ENCODE measurements around the gene ABHD2. TPM values are rescaled to one million over a fixed set of nuclear protein-coding genes. Genes with fewer than 3 reads are reported as not detected.

Gene ABHD2
- total and polyA plus RNA-seq, 2 donors (not counting 1 experiment from before 2014, with no cell fraction given) = 39.5 to 84.9 TPM

DNA sequence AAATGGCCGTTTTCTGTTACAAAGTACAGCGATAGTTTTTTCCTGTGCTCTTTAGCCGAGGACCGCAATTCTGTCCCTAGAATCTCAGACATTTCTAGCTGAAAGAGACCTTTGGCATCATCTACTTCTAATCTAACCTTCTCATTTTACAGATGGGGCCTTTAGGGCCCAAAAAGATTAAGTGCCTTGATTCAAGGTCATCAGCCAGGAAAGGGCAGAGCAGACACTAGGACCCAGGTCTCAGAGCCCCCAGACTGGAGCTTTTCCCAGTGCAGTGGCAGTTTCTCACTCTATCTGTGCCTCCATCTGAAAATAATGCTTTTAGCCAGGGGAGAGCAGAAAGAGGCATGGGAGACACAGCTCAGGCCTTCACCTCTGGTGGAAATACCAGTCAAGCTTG, 20.6 kb downstream of the ABHD2 start:
- peaks cover 21% of the 10 kb centered on the region for H3K4me1 ChIP-seq (ENCODE audit: control insufficient read depth, extremely low read depth, insufficient read depth, low read length)
- TF ChIP-seq, protein P1, sequence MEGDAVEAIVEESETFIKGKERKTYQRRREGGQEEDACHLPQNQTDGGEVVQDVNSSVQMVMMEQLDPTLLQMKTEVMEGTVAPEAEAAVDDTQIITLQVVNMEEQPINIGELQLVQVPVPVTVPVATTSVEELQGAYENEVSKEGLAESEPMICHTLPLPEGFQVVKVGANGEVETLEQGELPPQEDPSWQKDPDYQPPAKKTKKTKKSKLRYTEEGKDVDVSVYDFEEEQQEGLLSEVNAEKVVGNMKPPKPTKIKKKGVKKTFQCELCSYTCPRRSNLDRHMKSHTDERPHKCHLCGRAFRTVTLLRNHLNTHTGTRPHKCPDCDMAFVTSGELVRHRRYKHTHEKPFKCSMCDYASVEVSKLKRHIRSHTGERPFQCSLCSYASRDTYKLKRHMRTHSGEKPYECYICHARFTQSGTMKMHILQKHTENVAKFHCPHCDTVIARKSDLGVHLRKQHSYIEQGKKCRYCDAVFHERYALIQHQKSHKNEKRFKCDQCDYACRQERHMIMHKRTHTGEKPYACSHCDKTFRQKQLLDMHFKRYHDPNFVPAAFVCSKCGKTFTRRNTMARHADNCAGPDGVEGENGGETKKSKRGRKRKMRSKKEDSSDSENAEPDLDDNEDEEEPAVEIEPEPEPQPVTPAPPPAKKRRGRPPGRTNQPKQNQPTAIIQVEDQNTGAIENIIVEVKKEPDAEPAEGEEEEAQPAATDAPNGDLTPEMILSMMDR (conservative IDR thresholded peaks at IDR 0.05 in 1 of 2, IDR thresholded peaks at IDR 0.05 in 1 of 2; ENCODE audit: low read depth in 1 of 2, low read length in 2 of 2) = no peak
- TF ChIP-seq EZH2 (IDR thresholded peaks at IDR 0.05; ENCODE audit: low read length, missing control alignments) = no peak
- no peak for DNase-seq (ENCODE audit: low read depth in 2 of 2)
- no peak overlapping the region for H2AFZ ChIP-seq (ENCODE audit: low read length)
- H3K4me3 ChIP-seq (replicated peaks in 1 of 4; ENCODE audit: control extremely low read depth in 1 of 4, insufficient read depth in 1 of 4, low read depth in 3 of 4, low read length in 4 of 4) = no peak overlapping the region
- H3K27ac ChIP-seq (ENCODE audit: insufficient read depth, low read length) = no peak overlapping the region
- no peak overlapping the region for H3K9ac ChIP-seq (ENCODE audit: insufficient read depth, low read length)
- H4K20me1 ChIP-seq (ENCODE audit: control insufficient read depth, extremely low read depth, insufficient read depth, low read length) = no peaks in the 10 kb centered on the region
- H3K4me2 ChIP-seq (ENCODE audit: extremely low read depth, insufficient read depth, low read length) = no peak overlapping the region
- peaks cover 10% of the 10 kb centered on the region for H3K79me2 ChIP-seq (ENCODE audit: control insufficient read depth, insufficient read depth, low read length)
- no peaks in the 10 kb centered on the region for H3K27me3 ChIP-seq (ENCODE audit: control insufficient read depth, insufficient read depth, low read length)
- H3K36me3 ChIP-seq (ENCODE audit: control insufficient read depth, insufficient read depth, low read length) = peaks cover 1% of the 10 kb centered on the region
- no peaks in the 10 kb centered on the region for H3K9me3 ChIP-seq (ENCODE audit: control insufficient read depth, insufficient read depth, low read depth, low read length)

DNA sequence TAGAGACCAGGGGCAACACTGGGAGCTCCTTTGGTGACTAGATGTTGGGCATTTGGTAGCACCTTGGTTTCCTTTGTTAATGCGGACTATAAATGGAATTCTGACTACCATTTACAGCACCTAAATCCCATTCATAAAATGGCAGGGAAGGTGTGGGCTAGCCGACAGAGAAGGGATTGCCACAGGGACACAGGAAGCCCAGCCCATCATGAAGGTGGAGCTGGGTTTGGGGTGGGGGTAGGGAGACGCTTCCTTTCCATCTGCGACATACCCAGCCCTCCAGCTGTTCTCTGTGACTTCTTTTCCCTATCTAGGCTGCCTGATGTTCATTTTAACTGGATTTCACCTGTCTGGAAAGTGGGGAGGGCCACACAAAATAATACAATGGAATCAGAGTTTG, 21.0 kb downstream of the ABHD2 start:
- peaks cover 17% of the 10 kb centered on the region for H3K4me1 ChIP-seq (ENCODE audit: control insufficient read depth, extremely low read depth, insufficient read depth, low read length)

DNA sequence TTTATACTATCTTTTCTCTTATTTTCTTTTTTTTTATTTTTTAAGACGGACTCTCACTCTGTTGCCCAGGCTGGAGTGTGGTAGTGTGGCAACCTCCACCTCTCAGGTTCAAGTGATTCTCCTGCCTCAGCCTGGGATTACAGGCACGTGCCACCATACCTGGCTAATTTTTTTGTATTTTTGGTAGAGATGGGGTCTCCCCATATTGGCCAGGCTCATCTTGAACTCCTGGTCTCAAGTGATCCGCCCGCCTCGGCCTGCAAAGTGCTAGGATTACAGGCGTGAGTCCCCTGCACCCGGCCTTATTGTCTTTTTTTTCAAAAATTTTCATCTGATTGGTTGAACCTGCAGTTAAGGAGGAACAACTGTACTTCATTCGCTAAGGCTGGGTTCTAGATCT, 21.8 kb downstream of the ABHD2 start:
- DNase-seq (ENCODE audit: low read depth in 2 of 2) = no peak
- H3K36me3 ChIP-seq (ENCODE audit: control insufficient read depth, insufficient read depth, low read length) = peaks cover 2% of the 10 kb centered on the region
- peaks cover 14% of the 10 kb centered on the region for H3K4me1 ChIP-seq (ENCODE audit: control insufficient read depth, extremely low read depth, insufficient read depth, low read length)
- no peak overlapping the region for H3K4me3 ChIP-seq (replicated peaks in 1 of 4; ENCODE audit: control extremely low read depth in 1 of 4, insufficient read depth in 1 of 4, low read depth in 3 of 4, low read length in 4 of 4)
- no peak for TF ChIP-seq EZH2 (IDR thresholded peaks at IDR 0.05; ENCODE audit: low read length, missing control alignments)
- TF ChIP-seq, protein P1 (conservative IDR thresholded peaks at IDR 0.05 in 1 of 2, IDR thresholded peaks at IDR 0.05 in 1 of 2; ENCODE audit: low read depth in 1 of 2, low read length in 2 of 2) = no peak
- H3K27ac ChIP-seq (ENCODE audit: insufficient read depth, low read length) = no peak overlapping the region
- H3K79me2 ChIP-seq (ENCODE audit: control insufficient read depth, insufficient read depth, low read length) = peaks cover 10% of the 10 kb centered on the region
- H4K20me1 ChIP-seq (ENCODE audit: control insufficient read depth, extremely low read depth, insufficient read depth, low read length) = no peaks in the 10 kb centered on the region
- H3K9ac ChIP-seq (ENCODE audit: insufficient read depth, low read length) = no peak overlapping the region
- H2AFZ ChIP-seq (ENCODE audit: low read length) = no peak overlapping the region
- no peak overlapping the region for H3K4me2 ChIP-seq (ENCODE audit: extremely low read depth, insufficient read depth, low read length)
- H3K27me3 ChIP-seq (ENCODE audit: control insufficient read depth, insufficient read depth, low read length) = no peaks in the 10 kb centered on the region
- no peaks in the 10 kb centered on the region for H3K9me3 ChIP-seq (ENCODE audit: control insufficient read depth, insufficient read depth, low read depth, low read length)

More for the DNA sequence above, 21.0 kb downstream of the ABHD2 start:
- Histone ChIP-seq H4K20me1 (ENCODE audit: control insufficient read depth, extremely low read depth, insufficient read depth, low read length) (no peaks in the 10 kb centered on the region), H2AFZ (ENCODE audit: low read length) (no peak overlapping the region), H3K9me3 (ENCODE audit: control insufficient read depth, insufficient read depth, low read depth, low read length) (no peaks in the 10 kb centered on the region), H3K36me3 (ENCODE audit: control insufficient read depth, insufficient read depth, low read length) (peaks cover 2% of the 10 kb centered on the region), H3K27ac (ENCODE audit: insufficient read depth, low read length) (no peak overlapping the region), H3K27me3 (ENCODE audit: control insufficient read depth, insufficient read depth, low read length) (no peaks in the 10 kb centered on the region), H3K9ac (ENCODE audit: insufficient read depth, low read length) (no peak overlapping the region), H3K4me3 (replicated peaks in 1 of 4; ENCODE audit: control extremely low read depth in 1 of 4, insufficient read depth in 1 of 4, low read depth in 3 of 4, low read length in 4 of 4) (no peak overlapping the region), H3K79me2 (ENCODE audit: control insufficient read depth, insufficient read depth, low read length) (peaks cover 10% of the 10 kb centered on the region), H3K4me2 (ENCODE audit: extremely low read depth, insufficient read depth, low read length) (no peak overlapping the region)
- no peak for TF ChIP-seq EZH2 (IDR thresholded peaks at IDR 0.05; ENCODE audit: low read length, missing control alignments)
- TF ChIP-seq, protein P1 (conservative IDR thresholded peaks at IDR 0.05 in 1 of 2, IDR thresholded peaks at IDR 0.05 in 1 of 2; ENCODE audit: low read depth in 1 of 2, low read length in 2 of 2) = no peak
- DNase-seq (ENCODE audit: low read depth in 2 of 2) = no peak

Data from fibroblast of lung (primary cell).